ENCODE measurements around the gene ZNF101.

GRCh38 chr19:19677579-19677978 lies 8.9 kb downstream of the ZNF101 start:
- TF ChIP-seq CTCF (IDR thresholded peaks at IDR 0.05) (no peak), POLR2A (IDR thresholded peaks at IDR 0.05) (no peak)
